IMR-90 (cell line): ENCODE results near the gene TMPRSS13. TPM values are rescaled to one million over a fixed set of nuclear protein-coding genes. Genes with fewer than 3 reads are reported as not detected.

Experiments
- ATAC-seq: fragments of 200-7000 bp; cut with Tn5 transposase; 2 replicates; pipeline ENCODE4 v1.9.1; 2020; ENCODE audit warnings: low read depth, mild to moderate bottlenecking, moderate library complexity
- BruUV-seq: library from RNA; stranded (reverse); fragments of 400-500 nt; replicated peaks from 2 replicates; lab custom pipeline; 2021; lab: Mats Ljungman, UMichigan
- CTCF ChIA-PET: fragments of 300-600 bp; formaldehyde crosslinking; extraction: SDS; loops from one replicate; lab custom pipeline; 2021; ENCODE audit warnings: antibody characterized with exemption; lab: Yijun Ruan, JAX
- POLR2A ChIA-PET: fragments of 300-600 bp; sonication (Branson Sonifier 250); formaldehyde crosslinking; loops from one replicate; lab custom pipeline; 2022; ENCODE audit warnings: antibody characterized with exemption; ENCODE audit not compliant: unreplicated experiment; lab: Charles Lee
- DNase-seq: peaks from one replicate; pipeline ENCODE4 v3.0.0; 2013
- H2AFZ ChIP-seq: replicated peaks from 2 replicates; pipeline ENCODE3; 2013; ENCODE audit warnings: low read length, mild to moderate bottlenecking; ENCODE audit not compliant: poor library complexity
- H2AK5ac ChIP-seq: 2 replicates; pipeline ENCODE4 v1.6.1; 2013; ENCODE audit warnings: low read depth, low read length, inconsistent platforms
- H2AK9ac ChIP-seq: replicated peaks from 2 replicates; pipeline ENCODE3; 2013; ENCODE audit warnings: mild to moderate bottlenecking, low read depth, low read length, moderate library complexity; ENCODE audit not compliant: poor library complexity
- H2BK120ac ChIP-seq: 2 replicates; pipeline ENCODE4 v1.6.1; 2013; ENCODE audit warnings: low read depth, low read length, inconsistent platforms
- H2BK15ac ChIP-seq: 3 replicates; pipeline ENCODE4 v1.6.1; 2013; ENCODE audit warnings: low read depth, low read length, inconsistent platforms
- H2BK20ac ChIP-seq: 2 replicates; pipeline ENCODE4 v1.6.1; 2013; ENCODE audit warnings: low read depth, mild to moderate bottlenecking, inconsistent platforms, low read length, moderate library complexity
- H2BK5ac ChIP-seq: 2 replicates; pipeline ENCODE4 v1.6.1; 2013; ENCODE audit warnings: mild to moderate bottlenecking, low read depth, low read length, inconsistent platforms; ENCODE audit not compliant: poor library complexity, severe bottlenecking
- H3K14ac ChIP-seq: replicated peaks from 2 replicates; pipeline ENCODE4 v1.6.1; 2013; ENCODE audit warnings: low read depth, low read length, inconsistent platforms
- H3K18ac ChIP-seq: 2 replicates; pipeline ENCODE4 v1.6.1; 2013; ENCODE audit warnings: low read depth, low read length, control low read depth
- H3K23ac ChIP-seq: 2 replicates; pipeline ENCODE4 v1.6.1; 2013; ENCODE audit warnings: low read depth, low read length, inconsistent platforms
- H3K27ac ChIP-seq: 2 replicates; pipeline ENCODE4 v1.5.1; 2013; ENCODE audit warnings: mild to moderate bottlenecking, control low read depth, low read length; ENCODE audit not compliant: insufficient read depth
- H3K27me3 ChIP-seq: 2 replicates; pipeline ENCODE4 v1.6.1; 2013; ENCODE audit warnings: low read length; ENCODE audit not compliant: control insufficient read depth, insufficient read depth
- H3K36me3 ChIP-seq: 2 replicates; pipeline ENCODE4 v1.6.1; 2013; ENCODE audit warnings: low read length, mixed read lengths; ENCODE audit not compliant: control insufficient read depth, insufficient read depth
- H3K4ac ChIP-seq: 2 replicates; pipeline ENCODE4 v1.6.1; 2013; ENCODE audit warnings: low read depth, low read length, inconsistent platforms
- H3K4me1 ChIP-seq: 2 replicates; pipeline ENCODE4 v1.6.1; 2013; ENCODE audit warnings: low read length, mixed read lengths; ENCODE audit not compliant: control insufficient read depth, insufficient read depth
- H3K4me2 ChIP-seq: 2 replicates; pipeline ENCODE4 v1.6.1; 2013; ENCODE audit warnings: low read depth, mild to moderate bottlenecking, control low read depth, low read length, moderate library complexity
- H3K4me3 ChIP-seq: 2 replicates; pipeline ENCODE4 v1.5.1; 2013; ENCODE audit warnings: low read depth, mild to moderate bottlenecking, control low read depth, low read length, moderate library complexity; ENCODE audit not compliant: insufficient read depth
- H3K56ac ChIP-seq: 2 replicates; pipeline ENCODE4 v1.6.1; 2013; ENCODE audit warnings: low read length, inconsistent platforms; ENCODE audit not compliant: insufficient read depth; ENCODE audit errors: extremely low read depth
- H3K79me1 ChIP-seq, 2 experiments: 2 replicates each; pipeline ENCODE4 v1.6.1; 2013; ENCODE audit warnings: low read length in 2 of 2, inconsistent platforms in 1 of 2, low read depth in 1 of 2
- H3K9ac ChIP-seq: 2 replicates; pipeline ENCODE4 v1.6.1; 2013; ENCODE audit warnings: low read depth, low read length, control low read depth
- H3K9me1 ChIP-seq: 2 replicates; pipeline ENCODE4 v1.6.1; 2013; ENCODE audit warnings: low read length, inconsistent platforms; ENCODE audit not compliant: insufficient read depth
- H3K9me3 ChIP-seq: 2 replicates; pipeline ENCODE4 v1.6.1; 2013; ENCODE audit warnings: low read length; ENCODE audit not compliant: control insufficient read depth, insufficient read depth
- H4K20me1 ChIP-seq: 2 replicates; pipeline ENCODE4 v1.6.1; 2013; ENCODE audit warnings: low read length, inconsistent platforms; ENCODE audit not compliant: insufficient read depth
- H4K5ac ChIP-seq: 2 replicates; pipeline ENCODE4 v1.6.1; 2013; ENCODE audit warnings: mild to moderate bottlenecking, low read depth, low read length, control low read depth
- H4K8ac ChIP-seq, 2 experiments: 2 replicates each; pipeline ENCODE4 v1.6.1; 2013; ENCODE audit warnings: low read depth in 2 of 2, low read length in 2 of 2, control low read depth in 1 of 2, inconsistent platforms in 1 of 2
- H4K91ac ChIP-seq: 2 replicates; pipeline ENCODE4 v1.6.1; 2013; ENCODE audit warnings: low read depth, low read length, inconsistent platforms; ENCODE audit not compliant: insufficient read depth
- BHLHE40 ChIP-seq: fragments of 150-350 bp; IDR thresholded peaks from 2 replicates; pipeline ENCODE4 v1.6.1; 2016; ENCODE audit warnings: mild to moderate bottlenecking, low read depth, low read length
- CHD1 ChIP-seq: IDR thresholded peaks from 2 replicates; pipeline ENCODE4 v1.6.1; 2012; ENCODE audit warnings: low read depth, low read length, improper control_type of control experiment
- RFX5 ChIP-seq: IDR thresholded peaks from 2 replicates; pipeline ENCODE4 v1.8.0; 2012; ENCODE audit warnings: low read depth, mild to moderate bottlenecking, low read length, moderate library complexity
- WGBS, 2 experiments: methylation state at CpG; one replicate each; pipeline versions ENCODE4 v1.1.5 to v1.1.7; 2013; ENCODE audit warnings: missing lambda C conversion rate in 2 of 2; ENCODE audit not compliant: insufficient read length in 1 of 2; ENCODE audit errors: extremely low coverage in 2 of 2; 5-methylcytosine and 5-hydroxymethylcytosine counted together
- dilution Hi-C: fragments of 300-500 bp; cut with HindIII; formaldehyde crosslinking; loops from one replicate; pipeline ENCODE4 v1.14.3; 2018; ENCODE audit warnings: low sequenced_read_pairs; ENCODE audit not compliant: unreplicated experiment
- in situ Hi-C: fragments of 300-500 bp; cut with MboI; formaldehyde crosslinking; loops from 3 replicates; pipeline ENCODE4 v1.14.3; 2019; ENCODE audit warnings: low sequenced_read_pairs, inconsistent platforms, mixed read lengths
- intact Hi-C: fragments of 100-400 bp; cut with micrococcal nuclease; formaldehyde crosslinking; loops from 2 replicates; pipeline ENCODE4 v1.10.0; 2022
- polyA plus RNA-seq, 3 experiments: library from polyadenylated mRNA; depleted of rRNA; stranded (reverse); fragments of >200 nt; gene quantifications; 2 replicates each; pipeline ENCODE4 v1.2.3, GENCODE V29; 2012; ENCODE audit warnings: low replicate concordance in 1 of 3
- total RNA-seq: library from RNA; depleted of rRNA; stranded (reverse); fragments of >200 nt; gene quantifications from 2 replicates; pipeline ENCODE4 v1.2.3, GENCODE V29; 2012
- TF ChIP-seq, protein P1 (sequence below): conservative IDR thresholded peaks from 2 replicates; pipeline ENCODE4 v1.5.1; 2012; ENCODE audit warnings: mild to moderate bottlenecking, low read depth, low read length, improper control_type of control experiment
- TF ChIP-seq, protein P2 (sequence below): fragments of 150-350 bp; IDR thresholded peaks from 2 replicates; pipeline ENCODE4 v1.6.1; 2017; ENCODE audit warnings: mild to moderate bottlenecking, antibody characterized with exemption, low read length, low read depth

Gene TMPRSS13
- total and polyA plus RNA-seq, 2 of the 4 experiments (the other 2 are of a cell fraction) = not detected

DNA sequence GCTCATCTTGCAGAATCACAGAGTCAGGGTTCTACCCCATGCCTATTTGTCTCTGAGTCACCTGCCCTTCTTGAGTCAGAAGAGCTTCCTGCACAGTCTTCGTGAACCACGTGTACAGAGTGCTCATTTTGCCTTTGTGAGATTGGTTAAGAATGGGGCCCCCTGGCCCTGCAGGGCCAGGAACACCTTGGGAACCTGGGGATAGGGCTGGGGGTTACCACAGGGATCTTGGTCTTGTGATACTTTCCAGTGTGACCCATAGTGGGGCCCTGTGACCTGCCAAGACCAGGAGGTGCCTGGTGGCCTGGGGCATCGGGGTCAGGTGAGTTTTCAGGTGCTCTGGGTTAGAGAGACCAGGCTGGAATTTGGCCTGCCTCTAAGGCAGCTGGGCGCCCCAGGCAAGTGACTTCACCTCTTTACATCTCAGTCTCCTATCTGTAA lies 9.4 kb downstream of the TMPRSS13 start:
- ATAC-seq (no peak), DNase-seq (no peak)
- Histone ChIP-seq H3K4ac (no peak overlapping the region), H3K27me3 (peaks cover 5% of the 10 kb centered on the region; the same call in 1 of the 2 replicates), H3K4me2 (no peak overlapping the region), H4K91ac (no peak overlapping the region), H3K4me1 (no peaks in the 10 kb centered on the region), H4K5ac (no peak overlapping the region), H3K79me1 (no peaks in the 10 kb centered on the region), H2BK5ac (no peak overlapping the region), H2BK20ac (no peak overlapping the region), H2AK5ac (no peak overlapping the region), H2AFZ (no peak overlapping the region), H3K4me3 (no peak overlapping the region), H3K18ac (no peak overlapping the region), H4K8ac (no peak overlapping the region), H3K23ac (no peak overlapping the region), H3K36me3 (no peaks in the 10 kb centered on the region), H3K14ac (no peak overlapping the region), H4K20me1 (no peaks in the 10 kb centered on the region), H3K9ac (no peak overlapping the region), H3K27ac (no peak overlapping the region), H3K9me3 (no peaks in the 10 kb centered on the region), H2BK120ac (no peak overlapping the region), H3K56ac (no peak overlapping the region), H2AK9ac (no peak overlapping the region), H3K9me1 (no peaks in the 10 kb centered on the region), H2BK15ac (no peak overlapping the region)
- no CpG with 5 or more reads among the region's 4 CpGs for WGBS, 2 experiments
- POLR2A ChIA-PET = no interaction called here
- CTCF ChIA-PET = no interaction called here
- intact Hi-C loops = no loop called here
- BruUV-seq = no TSS peak
- no peak for TF ChIP-seq CHD1
- no peak for TF ChIP-seq RFX5
- TF ChIP-seq, protein P1, sequence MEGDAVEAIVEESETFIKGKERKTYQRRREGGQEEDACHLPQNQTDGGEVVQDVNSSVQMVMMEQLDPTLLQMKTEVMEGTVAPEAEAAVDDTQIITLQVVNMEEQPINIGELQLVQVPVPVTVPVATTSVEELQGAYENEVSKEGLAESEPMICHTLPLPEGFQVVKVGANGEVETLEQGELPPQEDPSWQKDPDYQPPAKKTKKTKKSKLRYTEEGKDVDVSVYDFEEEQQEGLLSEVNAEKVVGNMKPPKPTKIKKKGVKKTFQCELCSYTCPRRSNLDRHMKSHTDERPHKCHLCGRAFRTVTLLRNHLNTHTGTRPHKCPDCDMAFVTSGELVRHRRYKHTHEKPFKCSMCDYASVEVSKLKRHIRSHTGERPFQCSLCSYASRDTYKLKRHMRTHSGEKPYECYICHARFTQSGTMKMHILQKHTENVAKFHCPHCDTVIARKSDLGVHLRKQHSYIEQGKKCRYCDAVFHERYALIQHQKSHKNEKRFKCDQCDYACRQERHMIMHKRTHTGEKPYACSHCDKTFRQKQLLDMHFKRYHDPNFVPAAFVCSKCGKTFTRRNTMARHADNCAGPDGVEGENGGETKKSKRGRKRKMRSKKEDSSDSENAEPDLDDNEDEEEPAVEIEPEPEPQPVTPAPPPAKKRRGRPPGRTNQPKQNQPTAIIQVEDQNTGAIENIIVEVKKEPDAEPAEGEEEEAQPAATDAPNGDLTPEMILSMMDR = no peak
- TF ChIP-seq, protein P2, sequence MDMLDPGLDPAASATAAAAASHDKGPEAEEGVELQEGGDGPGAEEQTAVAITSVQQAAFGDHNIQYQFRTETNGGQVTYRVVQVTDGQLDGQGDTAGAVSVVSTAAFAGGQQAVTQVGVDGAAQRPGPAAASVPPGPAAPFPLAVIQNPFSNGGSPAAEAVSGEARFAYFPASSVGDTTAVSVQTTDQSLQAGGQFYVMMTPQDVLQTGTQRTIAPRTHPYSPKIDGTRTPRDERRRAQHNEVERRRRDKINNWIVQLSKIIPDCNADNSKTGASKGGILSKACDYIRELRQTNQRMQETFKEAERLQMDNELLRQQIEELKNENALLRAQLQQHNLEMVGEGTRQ = no peak
- TF ChIP-seq BHLHE40 = no peak
- in situ Hi-C loops = no loop called here
- dilution Hi-C loops = no loop called here
